ENCODE data around the gene FBXL20. TPM values are rescaled to one million over a fixed set of nuclear protein-coding genes. Genes with fewer than 3 reads are reported as not detected.
"Not testable (repeated sequence)": the region's sequence is repeated elsewhere in the genome, so short reads cannot be mapped to it uniquely, and the experiment has no call there.

The FBXL20 gene
- total RNA-seq, 4 donors from 2014 or later: 10.4 to 15.4 (median 13.1) TPM

- ATAC-seq: no peak
- H3K4me1 ChIP-seq: peaks cover 12 to 16% of the 10 kb centered on the region in 2 donors
- no peak overlapping the region for H3K27ac ChIP-seq
- in situ Hi-C loops (cut with MboI; ENCODE audit: low sequenced_read_pairs in 4 of 4) (no loop called here), intact Hi-C loops (cut with DNase I; ENCODE audit: low total_unique reads) (no loop called here)
- no peaks in the 10 kb centered on the region for H3K27me3 ChIP-seq
- H3K36me3 ChIP-seq: no peaks in the 10 kb centered on the region
- TF ChIP-seq CTCF (IDR thresholded peaks at IDR 0.05 in 4 of 5, conservative IDR thresholded peaks at IDR 0.05 in 1 of 5) (no peak), POLR2A (IDR thresholded peaks at IDR 0.05) (no peak)
- no peak for DNase-seq
- H3K4me3 ChIP-seq: no peak overlapping the region
- no peaks in the 10 kb centered on the region for H3K9me3 ChIP-seq
Observed at GRCh38 chr17:39306509-39307212, 94.8 kb downstream of the FBXL20 start.

- no peak overlapping the region for H3K27ac ChIP-seq
- TF ChIP-seq POLR2A (IDR thresholded peaks at IDR 0.05) (no peak), CTCF (IDR thresholded peaks at IDR 0.05 in 4 of 5, conservative IDR thresholded peaks at IDR 0.05 in 1 of 5) (no peak)
- H3K36me3 ChIP-seq: peaks cover 0 to 5% of the 10 kb centered on the region in 2 donors
- no peaks in the 10 kb centered on the region for H3K9me3 ChIP-seq
- intact Hi-C loops (cut with DNase I; ENCODE audit: low total_unique reads) (no loop called here), in situ Hi-C loops (cut with MboI; ENCODE audit: low sequenced_read_pairs in 4 of 4) (no loop called here)
- ATAC-seq (no peak), DNase-seq (no peak)
- no peaks in the 10 kb centered on the region for H3K27me3 ChIP-seq
- H3K4me1 ChIP-seq: peaks cover 12 to 16% of the 10 kb centered on the region in 2 donors
- H3K4me3 ChIP-seq: no peak overlapping the region
Observed at GRCh38 chr17:39305978-39306377, 95.4 kb downstream of the FBXL20 start.

- ATAC-seq (no peak), DNase-seq (no peak)
- Histone ChIP-seq H3K4me1 (peaks cover 12 to 16% of the 10 kb centered on the region in 2 donors), H3K36me3 (peaks cover 0 to 8% of the 10 kb centered on the region in 2 donors), H3K27me3 (no peaks in the 10 kb centered on the region), H3K9me3 (no peaks in the 10 kb centered on the region), H3K27ac (no peak overlapping the region), H3K4me3 (no peak overlapping the region)
- in situ Hi-C loops (cut with MboI; ENCODE audit: low sequenced_read_pairs in 4 of 4) (no loop called here), intact Hi-C loops (cut with DNase I; ENCODE audit: low total_unique reads) (no loop called here)
- no peak for TF ChIP-seq POLR2A (IDR thresholded peaks at IDR 0.05)
- TF ChIP-seq CTCF (IDR thresholded peaks at IDR 0.05 in 4 of 5, conservative IDR thresholded peaks at IDR 0.05 in 1 of 5): no peak
Observed at GRCh38 chr17:39304188-39304587, 97.2 kb downstream of the FBXL20 start.

- no peak for TF ChIP-seq CTCF (IDR thresholded peaks at IDR 0.05 in 4 of 5, conservative IDR thresholded peaks at IDR 0.05 in 1 of 5)
- no peak for TF ChIP-seq POLR2A (IDR thresholded peaks at IDR 0.05)
- no peaks in the 10 kb centered on the region for H3K27me3 ChIP-seq
- intact Hi-C loops (cut with DNase I; ENCODE audit: low total_unique reads): no loop called here
- H3K4me3 ChIP-seq: no peak overlapping the region
- ATAC-seq: no peak
- H3K4me1 ChIP-seq: no peaks in the 10 kb centered on the region
- no peaks in the 10 kb centered on the region for H3K9me3 ChIP-seq
- in situ Hi-C loops (cut with MboI; ENCODE audit: low sequenced_read_pairs in 4 of 4): no loop called here
- peaks cover 12 to 44% of the 10 kb centered on the region in 2 donors for H3K36me3 ChIP-seq
- no peak for DNase-seq
- no peak overlapping the region for H3K27ac ChIP-seq
Observed at GRCh38 chr17:39294060-39294459, 107.4 kb downstream of the FBXL20 start.

- intact Hi-C loops (cut with DNase I; ENCODE audit: low total_unique reads); H3K4me1 ChIP-seq; ATAC-seq; in situ Hi-C loops (cut with MboI; ENCODE audit: low sequenced_read_pairs in 4 of 4); H3K27me3 ChIP-seq; H3K27ac ChIP-seq; H3K4me3 ChIP-seq; DNase-seq; H3K9me3 ChIP-seq: not testable (repeated sequence)
- H3K36me3 ChIP-seq: peaks cover 7 to 29% of the 10 kb centered on the region in 2 donors
Observed at GRCh38 chr17:39292546-39292945, 108.9 kb downstream of the FBXL20 start.

GRCh38 chr17:39286513-39286912 is 114.9 kb downstream of the FBXL20 start:
- H3K4me3 ChIP-seq; intact Hi-C loops (cut with DNase I; ENCODE audit: low total_unique reads); in situ Hi-C loops (cut with MboI; ENCODE audit: low sequenced_read_pairs in 4 of 4); H3K36me3 ChIP-seq; H3K9me3 ChIP-seq; H3K27me3 ChIP-seq: not testable (repeated sequence)
- ATAC-seq (peak; percentile 37), DNase-seq (peak; percentile 64 to 81)
- H3K27ac ChIP-seq: peak overlapping the region; percentile 82 to 94 (median 88)
- H3K4me1 ChIP-seq: peaks cover 40 to 50% of the 10 kb centered on the region in 2 donors
